IPS DF 4.7 (cell line): ENCODE measurements around the gene AGBL4.

Experiments used
- DNase-seq: peaks from one replicate; pipeline ENCODE4 v3.0.0-alpha.2; 2013; ENCODE audit warnings: low spot score; ENCODE audit errors: extremely low read depth

AGBL4 gene

DNA sequence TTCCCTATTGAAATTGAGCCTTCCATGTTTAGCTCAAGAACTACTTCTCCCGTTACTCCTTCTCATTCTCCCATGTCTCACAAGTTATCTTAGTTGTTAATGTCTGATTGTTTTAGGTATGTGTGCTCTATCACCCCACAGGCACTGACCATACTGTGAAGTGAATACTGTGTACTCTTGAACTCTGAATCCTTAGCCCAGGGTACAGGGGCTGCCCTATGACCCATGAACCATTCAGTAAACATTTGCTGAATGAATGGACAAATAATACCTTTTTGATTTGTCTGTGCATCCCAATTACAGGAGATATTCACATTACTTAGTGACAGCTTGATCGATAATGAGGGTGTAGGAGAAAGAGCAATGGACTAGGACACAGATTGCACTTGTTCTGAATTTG is 1077.7 kb downstream of the AGBL4 start:
- DNase-seq, result no peak

DNA sequence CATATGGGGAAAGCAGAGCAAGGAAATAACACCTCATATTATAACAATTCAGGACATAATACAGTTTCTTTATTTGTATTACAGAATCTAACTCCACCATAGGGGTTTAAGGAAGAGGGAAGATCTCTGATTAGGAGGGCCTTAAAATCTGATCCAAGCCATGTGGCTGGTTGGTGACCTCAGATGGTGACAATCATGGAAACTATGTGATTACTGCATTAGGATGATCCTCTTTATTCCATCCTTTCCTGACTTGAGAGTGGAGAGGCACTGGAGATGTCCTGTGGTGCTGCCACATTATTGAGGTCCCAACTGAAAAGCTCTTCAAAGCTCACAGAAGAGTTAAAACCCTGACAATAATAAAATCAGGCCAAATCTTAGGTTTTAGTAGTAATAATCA is 1078.9 kb downstream of the AGBL4 start:
- no peak for DNase-seq

DNA sequence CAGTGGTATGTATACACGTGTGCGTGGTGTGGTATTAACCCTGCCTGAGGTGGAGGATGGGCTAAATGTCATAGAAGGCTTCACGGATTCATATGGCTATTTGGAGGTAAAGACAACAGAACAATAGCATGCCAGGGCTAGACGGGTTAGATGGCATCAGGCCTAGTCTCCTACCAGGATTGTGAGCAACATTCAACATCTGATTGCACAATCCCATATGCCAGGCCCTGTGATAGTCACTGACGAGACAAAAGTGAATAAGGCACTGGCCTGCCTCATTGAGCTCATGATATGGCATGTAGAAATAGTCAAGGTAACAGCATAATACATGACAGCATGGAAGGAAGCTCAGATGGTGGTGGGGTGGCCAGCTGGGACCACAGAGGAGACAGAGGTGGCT is 1079.9 kb downstream of the AGBL4 start:
- DNase-seq, result no peak

DNA sequence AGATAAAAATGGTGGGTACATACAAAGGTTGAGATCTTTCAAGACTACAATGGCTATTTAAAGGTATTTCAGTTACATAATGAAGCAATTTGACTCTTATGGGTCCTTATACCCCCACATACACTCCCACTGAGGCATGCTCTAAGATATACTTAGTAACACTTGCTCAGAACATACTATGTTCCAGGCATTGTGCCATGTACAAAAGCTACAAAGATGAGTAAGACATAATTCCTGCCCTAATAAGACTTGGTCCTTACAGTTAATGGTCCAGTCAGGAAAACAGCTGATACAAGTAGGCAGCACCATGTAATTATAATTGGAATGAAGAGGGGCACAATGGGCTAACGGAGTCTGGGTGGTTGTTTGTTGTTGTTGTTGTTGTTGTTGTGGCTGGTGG is 1080.4 kb downstream of the AGBL4 start:
- no peak for DNase-seq

DNA sequence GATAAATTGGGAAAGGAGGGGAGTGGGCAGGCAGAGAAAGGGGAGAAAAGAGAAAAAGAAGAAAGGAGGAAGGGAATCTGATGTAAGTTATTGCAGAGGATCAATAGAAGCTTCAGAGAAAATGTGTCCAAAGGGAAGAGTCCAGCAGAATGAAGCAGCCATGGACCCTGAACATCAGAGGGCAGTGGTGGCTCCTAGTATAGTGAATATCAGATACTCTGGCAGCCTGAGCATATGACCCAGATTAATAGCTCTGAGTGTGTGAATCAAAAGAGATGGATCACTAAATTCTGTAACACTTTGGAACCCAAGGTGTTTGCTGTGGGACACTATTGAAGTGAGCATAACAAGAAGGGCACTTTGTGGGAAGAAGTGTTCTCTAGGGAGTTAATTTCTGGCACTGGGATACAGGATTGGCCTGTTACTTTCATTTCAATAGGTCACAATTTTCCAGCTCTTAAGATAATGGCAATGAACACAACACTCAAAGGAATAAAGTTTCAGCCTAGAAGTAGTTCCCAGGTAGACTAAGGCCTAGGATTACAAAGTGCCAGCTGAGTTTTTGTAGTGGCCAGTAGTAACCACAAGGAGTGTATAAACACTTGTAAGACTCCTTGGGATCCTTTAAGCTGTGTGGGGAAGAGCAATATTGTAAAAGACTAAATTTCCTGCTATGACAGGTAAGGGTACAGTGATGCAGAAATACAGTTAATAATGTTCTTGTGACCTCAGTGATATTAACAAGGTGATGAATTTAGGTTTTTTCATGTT is 1082.6 kb downstream of the AGBL4 start:
- DNase-seq, result no peak

DNA sequence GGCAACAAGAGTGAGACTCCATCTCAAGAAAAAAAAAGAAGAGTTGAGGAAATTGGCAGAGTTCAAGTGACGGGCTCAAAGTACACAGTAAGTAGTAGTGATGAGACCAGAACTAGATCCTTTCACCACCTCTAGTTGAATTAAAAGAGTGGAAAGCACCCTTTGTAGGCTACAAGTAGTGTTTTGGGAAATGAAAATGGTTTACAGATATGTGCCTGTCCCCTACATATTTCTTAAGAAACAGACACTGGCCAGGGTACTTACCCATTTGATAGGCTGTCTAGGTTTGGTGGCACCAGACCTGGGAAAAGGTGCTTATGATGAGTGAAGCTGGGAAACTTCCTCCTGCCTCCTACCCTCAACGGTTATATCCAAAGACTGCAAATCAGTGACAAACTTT is 1083.4 kb downstream of the AGBL4 start:
- no peak for DNase-seq

DNA sequence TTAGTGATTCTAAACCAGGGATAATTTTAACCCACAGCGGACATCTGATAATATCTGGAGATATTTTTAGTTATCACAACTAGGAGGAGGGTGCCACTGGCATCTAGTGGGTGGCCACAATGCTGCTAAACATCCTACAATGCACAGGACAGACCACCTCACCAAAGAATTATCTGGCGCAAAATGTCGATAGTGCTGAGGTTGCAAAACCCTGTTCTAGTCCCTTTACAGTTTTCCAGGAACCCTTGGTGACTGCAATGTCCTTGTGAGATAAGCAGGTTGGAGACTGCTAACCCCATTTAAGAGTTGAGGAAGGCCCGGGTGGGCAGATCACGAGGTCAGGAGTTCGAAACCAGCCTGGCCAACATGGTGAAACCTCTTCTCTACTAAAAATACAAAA is 1083.9 kb downstream of the AGBL4 start:
- DNase-seq, result no peak

DNA sequence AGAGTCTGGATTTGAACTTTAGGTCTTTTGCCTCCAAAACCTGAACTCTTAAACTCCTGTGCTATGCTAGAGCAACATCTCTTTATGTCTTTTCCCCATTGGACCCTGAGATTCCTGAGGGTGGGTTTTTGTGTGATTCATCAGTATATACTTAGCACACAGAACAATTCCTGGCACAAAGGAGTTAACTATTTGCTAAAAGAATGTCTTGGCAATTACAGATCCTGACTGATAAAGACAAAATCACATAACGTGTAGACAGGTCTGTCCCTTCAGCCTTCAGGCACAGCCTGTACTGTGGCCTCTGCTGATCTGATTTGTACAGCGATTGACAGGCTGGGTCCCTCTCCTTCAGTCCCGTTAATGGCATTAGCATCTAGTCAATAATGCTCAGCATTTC is 1084.7 kb downstream of the AGBL4 start:
- no peak for DNase-seq

DNA sequence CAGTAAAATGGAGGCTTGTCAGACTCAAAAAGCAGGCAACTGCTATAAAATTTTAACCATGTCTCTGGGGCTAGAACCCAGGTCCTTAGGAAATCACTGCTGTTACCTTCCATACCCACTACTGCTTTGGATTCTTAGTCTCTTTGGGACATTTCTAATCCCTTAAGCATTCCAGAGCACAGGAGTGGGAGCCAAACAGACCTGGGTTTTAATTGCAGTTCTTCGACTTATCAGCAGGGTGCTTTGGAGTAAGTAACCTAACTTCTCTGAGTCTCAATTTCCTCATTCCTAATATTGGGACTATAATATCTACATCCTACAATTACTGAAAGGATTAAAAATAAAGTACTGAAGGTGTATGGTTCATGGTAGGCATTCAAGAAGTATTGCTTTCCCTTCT is 1086.0 kb downstream of the AGBL4 start:
- no peak for DNase-seq

DNA sequence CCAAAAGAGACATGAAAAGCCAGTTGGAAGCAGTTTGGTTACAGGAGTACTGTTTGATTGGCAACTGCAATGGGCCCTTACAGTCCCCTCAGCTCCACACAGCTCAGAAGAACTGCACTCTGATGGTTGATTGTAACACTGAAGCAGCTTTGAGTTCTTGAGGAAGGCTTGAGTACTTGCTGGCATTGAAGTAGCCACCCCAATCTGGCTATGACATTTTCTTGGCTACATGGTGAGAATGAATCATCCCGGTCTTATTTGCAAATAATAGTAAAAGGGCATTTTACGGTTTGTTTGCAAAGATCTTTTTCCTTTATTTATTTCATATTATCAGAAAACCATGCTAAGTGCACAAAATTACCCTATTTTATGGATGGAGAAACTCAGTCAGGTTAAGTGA is 1087.3 kb downstream of the AGBL4 start:
- DNase-seq, result no peak

DNA sequence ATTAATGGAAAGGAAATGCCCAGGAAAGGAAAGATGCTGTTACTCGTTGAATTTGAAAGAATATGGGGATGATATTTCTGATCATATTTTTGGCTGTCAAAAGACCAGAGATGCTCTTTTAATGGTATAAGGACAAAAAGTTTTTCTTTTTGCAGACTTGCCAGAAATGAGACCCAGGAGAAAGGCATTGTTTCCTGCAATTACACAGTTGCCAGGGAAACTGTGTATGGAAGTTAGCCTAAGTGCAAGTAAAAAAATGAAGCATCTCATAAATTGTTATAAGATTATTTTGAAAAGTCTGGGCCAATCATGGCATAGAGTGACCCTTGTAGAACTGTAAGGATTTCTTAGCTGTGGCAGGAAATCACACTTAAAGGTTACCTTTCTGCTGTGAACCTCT is 1091.4 kb downstream of the AGBL4 start:
- no peak for DNase-seq

DNA sequence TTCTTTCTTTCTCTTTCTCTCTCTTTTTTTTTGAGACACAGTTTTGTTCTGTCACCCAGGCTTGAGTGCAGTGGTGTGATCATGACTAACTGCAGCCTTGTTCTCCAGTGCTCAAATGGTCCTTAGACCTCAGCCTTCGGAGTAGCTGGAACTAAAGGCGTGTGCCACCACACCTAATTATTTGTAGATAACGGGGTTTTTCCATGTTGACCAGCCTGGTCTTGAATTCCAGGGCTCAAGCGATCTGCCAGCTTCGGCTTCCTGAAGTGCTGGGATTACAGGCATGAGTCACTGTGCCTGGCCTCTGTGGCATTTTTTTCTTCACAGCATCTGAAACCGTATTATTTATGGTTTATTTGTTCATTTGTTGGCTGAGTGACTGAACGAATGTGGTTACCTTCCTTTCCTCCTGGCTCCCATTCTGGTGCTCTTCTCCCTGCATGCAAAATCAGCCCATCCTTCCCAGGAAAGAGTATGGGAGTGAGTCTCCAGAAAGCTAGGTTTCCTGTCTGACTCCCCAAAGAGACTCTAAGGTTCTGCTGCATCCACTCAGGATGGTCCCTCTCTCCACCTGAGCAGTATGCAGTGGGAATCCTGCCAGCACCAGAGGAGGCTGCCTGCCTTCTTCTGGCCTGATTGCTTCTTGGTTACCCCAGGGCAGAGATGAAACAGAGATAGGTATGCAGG is 1092.1 kb downstream of the AGBL4 start:
- DNase-seq, result no peak

DNA sequence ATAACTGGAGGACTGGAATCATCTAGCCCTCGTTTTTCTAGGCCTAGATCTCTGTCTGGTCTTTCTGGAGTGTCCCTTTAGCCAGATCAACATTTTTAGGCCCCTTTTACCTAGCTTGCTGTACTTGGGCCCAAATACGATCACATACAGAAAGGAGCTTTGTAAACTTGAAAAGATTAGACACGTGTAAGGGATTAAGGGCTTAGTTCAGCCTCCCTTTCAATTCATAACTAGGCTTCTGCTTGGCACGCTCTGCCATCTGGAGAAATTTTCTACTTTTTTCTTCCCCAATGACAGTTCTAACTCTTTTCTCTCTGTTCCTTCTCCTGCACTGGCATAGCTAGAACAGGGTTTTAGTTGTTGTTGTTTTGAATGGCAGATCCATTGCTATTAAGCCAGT is 1093.7 kb downstream of the AGBL4 start:
- DNase-seq, result no peak

DNA sequence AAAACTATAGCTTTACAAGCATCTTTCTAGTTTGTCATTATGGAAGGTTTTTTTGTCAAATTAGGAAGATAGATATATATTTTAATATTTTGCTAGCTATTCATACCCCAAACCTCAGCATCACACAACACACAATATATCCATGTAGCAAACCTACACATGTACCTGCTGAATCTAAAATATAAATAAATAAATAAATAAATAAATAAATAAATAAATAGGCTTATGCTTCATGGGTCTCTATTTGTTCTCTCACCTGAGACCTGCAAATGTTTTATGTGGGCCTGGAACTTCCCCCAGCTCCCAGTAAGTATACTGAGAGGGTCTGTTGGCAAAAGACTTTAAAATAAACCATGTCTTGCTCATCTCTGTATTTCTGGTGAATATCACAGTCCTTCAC is 1099.7 kb downstream of the AGBL4 start:
- no peak for DNase-seq

DNA sequence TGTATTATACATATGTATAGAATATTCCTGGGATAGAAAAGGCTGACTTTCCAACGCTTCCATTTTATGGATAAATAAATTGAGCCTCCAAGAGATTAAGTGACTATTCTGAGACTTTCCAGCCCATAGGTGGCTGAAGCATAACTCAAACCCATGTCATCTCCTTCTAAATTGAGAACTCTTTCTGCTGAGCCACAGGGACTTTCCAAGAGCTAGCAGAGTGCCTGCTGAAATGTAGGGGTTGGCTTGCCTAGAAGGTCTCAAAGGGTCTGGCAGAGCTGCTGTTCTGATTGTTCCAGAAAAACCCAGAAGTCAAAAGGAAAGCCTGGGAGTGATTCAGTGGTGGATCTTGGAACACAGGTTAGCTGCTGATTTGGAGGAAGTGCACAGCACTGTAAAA is 1100.6 kb downstream of the AGBL4 start:
- DNase-seq, result no peak

DNA sequence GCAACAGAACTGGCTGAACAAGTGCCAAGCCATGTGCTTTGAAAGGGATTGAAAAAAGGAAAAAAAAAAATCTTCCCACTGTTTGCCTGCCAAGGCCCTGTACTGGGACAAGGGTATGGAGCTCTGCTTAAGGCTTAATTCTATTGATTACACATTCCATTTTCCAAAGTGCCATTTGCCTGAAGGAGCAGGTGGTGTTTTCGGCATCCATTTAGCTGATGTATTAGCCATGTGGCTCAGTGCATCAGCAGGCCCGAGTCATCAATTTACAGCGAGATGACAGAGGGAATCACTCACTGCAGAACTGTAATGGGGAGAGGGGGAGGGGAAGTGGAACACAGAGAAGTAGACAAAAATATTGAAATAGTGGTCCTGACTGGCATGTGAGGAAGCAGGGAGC is 1102.9 kb downstream of the AGBL4 start:
- no peak for DNase-seq

DNA sequence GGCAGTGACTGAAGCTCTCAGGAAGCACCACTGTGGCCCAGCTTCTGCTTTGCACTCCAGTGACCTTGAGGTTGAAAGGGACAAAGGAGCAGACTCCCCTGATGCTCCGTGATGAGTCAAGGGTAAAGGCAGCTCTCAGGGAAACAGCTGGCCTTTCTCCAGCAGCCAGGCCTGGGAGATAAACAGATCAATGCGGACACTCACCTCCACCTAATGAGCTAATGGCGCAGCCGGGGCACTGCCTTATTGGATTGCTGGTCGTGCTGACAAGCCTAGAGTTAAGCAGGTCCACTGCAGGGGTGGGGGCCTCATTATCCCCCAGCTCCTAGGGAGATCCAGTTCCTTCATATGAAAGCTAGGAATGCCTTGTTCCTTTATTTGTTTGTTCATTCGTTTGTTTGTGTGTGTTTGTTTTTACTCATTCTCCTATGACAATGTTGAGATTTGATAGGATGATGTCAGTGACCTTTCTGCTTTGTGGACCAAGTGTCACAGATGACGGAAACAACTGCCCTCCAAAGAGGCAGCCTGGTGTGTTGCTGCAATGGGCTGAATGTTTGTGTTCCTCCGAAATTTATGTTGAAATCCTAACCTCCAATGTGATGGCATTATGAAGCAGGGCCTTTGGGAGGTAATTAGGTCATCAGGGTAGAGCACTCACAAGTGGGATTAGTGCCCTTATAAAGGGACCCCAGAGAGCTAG is 1105.7 kb downstream of the AGBL4 start:
- DNase-seq, result no peak

DNA sequence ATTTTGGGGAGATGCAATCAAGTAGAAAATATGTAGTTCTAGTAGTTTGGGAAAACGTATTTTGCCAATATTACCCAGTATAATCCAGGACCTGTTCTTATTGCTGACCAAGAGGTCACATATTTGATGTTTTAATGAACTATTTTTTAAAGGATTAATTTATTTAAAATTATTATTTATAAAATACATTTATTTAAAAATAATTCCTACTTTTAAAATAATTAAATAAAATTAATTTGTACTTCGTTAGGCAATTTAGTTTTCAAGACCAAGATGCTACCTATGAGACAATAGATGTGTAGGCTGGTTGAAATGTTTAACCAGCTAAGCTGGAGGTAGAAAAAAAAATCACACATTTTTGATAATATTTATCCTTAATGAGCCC is 1106.7 kb downstream of the AGBL4 start:
- no peak for DNase-seq

DNA sequence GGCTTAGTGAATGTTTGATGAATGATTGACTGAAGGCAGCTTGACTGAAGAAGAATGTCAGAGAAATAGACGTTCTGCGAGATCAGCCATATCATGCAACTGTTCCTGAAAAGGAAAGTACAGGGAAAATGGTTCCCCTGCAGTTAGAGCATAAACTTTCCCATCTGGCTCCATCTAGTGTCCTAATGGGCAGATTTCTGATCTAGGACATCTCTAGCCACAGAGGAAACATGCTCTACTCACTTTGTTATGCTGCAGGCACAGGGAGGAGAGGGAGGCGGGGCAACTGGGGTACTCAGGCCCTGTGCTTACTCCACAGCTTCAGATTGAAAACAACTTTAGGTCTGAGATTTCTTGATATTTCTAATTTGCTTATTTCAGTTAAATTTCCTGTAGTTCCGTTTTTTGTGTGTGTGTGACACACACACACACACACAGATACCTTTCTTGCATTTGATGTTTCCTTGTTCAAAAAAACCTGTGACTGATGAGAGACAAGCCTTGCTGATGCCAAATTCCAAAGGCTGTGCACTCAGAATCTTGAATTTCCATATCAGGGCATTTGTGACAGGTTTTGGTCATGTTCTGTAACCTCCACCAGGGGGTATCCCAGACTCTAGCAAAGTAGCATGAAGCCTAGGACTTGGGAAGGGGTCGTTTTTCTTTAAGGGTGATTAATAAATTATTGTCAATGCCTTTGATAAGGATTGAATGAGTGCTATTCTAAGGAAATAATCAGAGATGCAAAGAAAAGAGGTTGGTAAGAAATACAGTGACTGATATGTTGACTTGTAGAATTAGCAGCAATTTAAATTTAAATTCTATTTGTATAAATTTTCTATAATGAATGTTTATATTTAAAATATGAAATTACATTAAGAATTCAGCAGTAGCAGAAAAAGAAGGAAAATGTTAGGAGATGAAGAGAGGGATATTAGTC is 1107.4 kb downstream of the AGBL4 start:
- peak; percentile 38 for DNase-seq

DNA sequence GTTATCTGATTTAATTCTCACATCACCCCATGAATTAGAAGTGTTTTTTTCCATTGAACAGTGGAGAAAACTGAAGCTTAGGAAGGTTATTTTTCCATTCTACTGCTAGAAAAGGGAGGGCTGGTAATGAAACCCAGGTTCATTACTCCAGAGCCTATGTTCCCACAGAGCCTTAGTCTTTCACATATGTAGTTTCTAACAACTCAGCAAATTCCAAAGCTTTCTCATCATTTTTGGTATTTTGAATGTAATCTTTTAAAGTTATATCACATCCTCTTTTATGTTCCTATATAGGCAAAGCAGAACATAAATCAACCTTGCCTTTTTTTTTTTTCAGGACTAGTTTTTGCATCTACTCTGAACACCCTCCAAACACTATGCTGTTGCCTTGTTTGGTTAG is 1115.1 kb downstream of the AGBL4 start:
- DNase-seq, result no peak

DNA sequence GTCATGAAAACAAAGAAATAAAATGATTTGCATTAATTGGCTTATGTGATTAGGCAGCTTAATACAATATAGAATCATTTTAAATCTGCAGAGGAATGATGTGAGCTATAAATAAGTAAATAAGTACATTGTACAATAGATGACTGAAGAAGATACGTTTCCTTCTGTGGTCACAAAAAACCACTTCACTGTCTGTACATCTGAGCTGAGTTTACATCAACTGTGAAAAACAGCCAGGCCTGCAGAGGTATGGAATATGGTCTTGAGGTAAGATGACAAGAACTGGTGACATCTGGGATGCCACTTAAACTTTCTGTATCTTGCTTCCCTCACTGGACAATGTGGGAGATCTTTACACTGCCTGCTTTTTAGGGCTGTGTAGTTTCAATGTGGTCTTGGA is 1117.0 kb downstream of the AGBL4 start:
- DNase-seq, result no peak

DNA sequence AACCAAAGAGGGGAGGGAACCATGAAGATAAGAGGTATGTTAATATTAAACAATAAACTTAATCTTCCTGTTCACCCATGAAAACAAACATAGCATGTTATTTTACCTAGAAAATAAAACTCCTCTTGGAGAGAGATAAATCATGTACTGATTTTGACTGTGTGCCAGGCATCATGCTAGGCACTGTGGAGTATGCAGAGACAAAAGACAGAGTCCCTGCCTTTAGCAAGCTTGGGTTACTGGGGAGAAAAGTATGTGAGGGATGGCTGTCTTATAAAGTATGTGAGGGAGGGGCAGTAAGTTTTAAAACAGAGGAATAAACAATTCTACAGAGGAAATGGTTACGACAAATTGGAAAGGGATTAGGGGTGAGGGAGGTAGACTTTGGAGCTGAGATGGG is 1117.6 kb downstream of the AGBL4 start:
- no peak for DNase-seq
